Activated B cell treated with CpG ODN at 0.5 μM for 24 hours (primary cell): Measurements from ENCODE around the gene PDXP. TPM values are rescaled to one million over a fixed set of nuclear protein-coding genes. Genes with fewer than 3 reads are reported as not detected.

Experiments used
- ATAC-seq: fragments of 200-7000 bp; cut with Tn5 transposase; one replicate; pipeline ENCODE4 v1.10.0; 2021; ENCODE audit warnings: low read depth, mild to moderate bottlenecking, moderate library complexity
- CTCF ChIA-PET: fragments of 350-600 bp; sonication (Branson Sonifier 250); formaldehyde crosslinking; loops from one replicate; lab custom pipeline; 2021; ENCODE audit warnings: antibody characterized with exemption; lab: Charles Lee
- POLR2A ChIA-PET: fragments of 350-600 bp; sonication (Branson Sonifier 250); formaldehyde crosslinking; loops from one replicate; lab custom pipeline; 2021; ENCODE audit warnings: antibody characterized with exemption; lab: Charles Lee
- DNase-seq: peaks from one replicate; pipeline ENCODE4 v3.0.0; 2022
- H3K27ac Mint-ChIP-seq: one replicate; pipeline ENCODE4 v1.8.0; 2020; ENCODE audit warnings: mixed read lengths
- H3K27me3 Mint-ChIP-seq: one replicate; pipeline ENCODE4 v1.8.0; 2021; ENCODE audit warnings: mixed read lengths
- H3K36me3 Mint-ChIP-seq: one replicate; pipeline ENCODE4 v1.8.0; 2021; ENCODE audit warnings: low read depth, mixed read lengths
- H3K4me1 Mint-ChIP-seq: one replicate; pipeline ENCODE4 v1.8.0; 2021; ENCODE audit warnings: mixed read lengths
- H3K4me3 Mint-ChIP-seq: one replicate; pipeline ENCODE4 v1.8.0; 2020; ENCODE audit warnings: mild to moderate bottlenecking, mixed read lengths
- H3K9me3 Mint-ChIP-seq: one replicate; pipeline ENCODE4 v1.8.0; 2020; ENCODE audit warnings: mixed read lengths
- intact Hi-C: fragments of 100-400 bp; cut with micrococcal nuclease; formaldehyde crosslinking; loops from one replicate; pipeline ENCODE4 v1.15.1; 2024
- total RNA-seq: library from RNA; stranded (reverse); gene quantifications from 2 replicates; pipeline ENCODE4 v1.2.3, GENCODE V29; 2022
- TF ChIP-seq, protein P1 (sequence below): fragments of 200-600 bp; IDR thresholded peaks from one replicate; pipeline ENCODE4 v1.8.0; 2022; ENCODE audit warnings: antibody characterized with exemption, mild to moderate bottlenecking

Gene PDXP
- total RNA-seq, 1 donor from 2014 or later = 22.6 TPM

DNA sequence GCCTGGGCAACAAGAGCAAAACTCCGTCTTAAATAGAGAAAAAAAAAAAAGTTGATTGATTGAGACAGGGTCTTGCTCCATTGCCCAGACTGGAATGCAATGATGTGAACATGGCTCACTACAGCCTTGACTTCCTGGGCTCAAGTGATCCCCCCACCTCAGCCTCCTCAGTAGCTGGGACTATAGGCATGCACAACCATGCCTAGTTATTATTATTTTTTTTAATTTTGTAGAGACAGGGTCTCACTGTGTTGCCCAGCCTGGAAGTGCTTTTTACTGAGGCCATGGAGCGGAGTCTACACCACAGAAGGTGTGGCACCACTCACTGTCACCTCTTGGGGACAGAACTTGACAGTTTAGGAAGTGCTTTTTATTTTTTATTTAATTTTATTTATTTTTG is 56.1 kb downstream of the PDXP start:
- DNase-seq (no peak), ATAC-seq (no peak)
- H3K4me1 Mint-ChIP-seq = no peaks in the 10 kb centered on the region
- no peaks in the 10 kb centered on the region for H3K36me3 Mint-ChIP-seq
- ChIA-PET POLR2A (no interaction called here), CTCF (no interaction called here)
- H3K27ac Mint-ChIP-seq = no peak overlapping the region
- no peaks in the 10 kb centered on the region for H3K27me3 Mint-ChIP-seq
- H3K4me3 Mint-ChIP-seq = no peak overlapping the region
- H3K9me3 Mint-ChIP-seq = no peaks in the 10 kb centered on the region
- intact Hi-C loops = no loop called here
- TF ChIP-seq, protein P1, sequence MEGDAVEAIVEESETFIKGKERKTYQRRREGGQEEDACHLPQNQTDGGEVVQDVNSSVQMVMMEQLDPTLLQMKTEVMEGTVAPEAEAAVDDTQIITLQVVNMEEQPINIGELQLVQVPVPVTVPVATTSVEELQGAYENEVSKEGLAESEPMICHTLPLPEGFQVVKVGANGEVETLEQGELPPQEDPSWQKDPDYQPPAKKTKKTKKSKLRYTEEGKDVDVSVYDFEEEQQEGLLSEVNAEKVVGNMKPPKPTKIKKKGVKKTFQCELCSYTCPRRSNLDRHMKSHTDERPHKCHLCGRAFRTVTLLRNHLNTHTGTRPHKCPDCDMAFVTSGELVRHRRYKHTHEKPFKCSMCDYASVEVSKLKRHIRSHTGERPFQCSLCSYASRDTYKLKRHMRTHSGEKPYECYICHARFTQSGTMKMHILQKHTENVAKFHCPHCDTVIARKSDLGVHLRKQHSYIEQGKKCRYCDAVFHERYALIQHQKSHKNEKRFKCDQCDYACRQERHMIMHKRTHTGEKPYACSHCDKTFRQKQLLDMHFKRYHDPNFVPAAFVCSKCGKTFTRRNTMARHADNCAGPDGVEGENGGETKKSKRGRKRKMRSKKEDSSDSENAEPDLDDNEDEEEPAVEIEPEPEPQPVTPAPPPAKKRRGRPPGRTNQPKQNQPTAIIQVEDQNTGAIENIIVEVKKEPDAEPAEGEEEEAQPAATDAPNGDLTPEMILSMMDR = no peak

DNA sequence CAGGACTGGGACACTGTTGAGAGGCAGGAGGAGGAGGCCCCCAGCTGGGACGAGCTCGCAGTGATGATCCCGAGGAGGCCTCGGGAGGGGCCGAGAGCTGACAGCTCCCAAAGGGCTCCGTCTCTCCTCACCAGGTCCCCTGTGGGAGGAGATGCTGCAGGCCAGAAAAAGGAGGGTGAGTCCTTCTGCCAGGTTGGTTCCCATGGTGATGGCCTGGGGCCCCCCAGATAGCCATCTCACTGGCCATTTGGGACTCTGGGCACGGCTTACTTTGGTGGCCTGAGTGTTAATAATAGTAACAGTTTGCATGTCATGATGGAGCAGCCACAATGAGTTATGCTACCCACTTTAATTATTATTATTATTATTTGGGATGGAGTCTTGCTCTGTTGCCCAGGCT is 57.2 kb downstream of the PDXP start:
- intact Hi-C loops = no loop called here
- H3K9me3 Mint-ChIP-seq = no peaks in the 10 kb centered on the region
- no peak overlapping the region for H3K4me3 Mint-ChIP-seq
- ATAC-seq = no peak
- TF ChIP-seq, protein P1 = no peak
- ChIA-PET CTCF (no interaction called here), POLR2A (no interaction called here)
- H3K36me3 Mint-ChIP-seq = no peaks in the 10 kb centered on the region
- no peaks in the 10 kb centered on the region for H3K27me3 Mint-ChIP-seq
- no peak for DNase-seq
- no peak overlapping the region for H3K27ac Mint-ChIP-seq
- H3K4me1 Mint-ChIP-seq = no peaks in the 10 kb centered on the region

Other genes with a start within 250 kb of the PDXP start
- not detected in 2 replicates for gene ELFN2, start 231.2 kb upstream of the PDXP start, total RNA-seq
- 86.1 and 90.6 TPM in 2 replicates for gene MFNG, start 172.3 kb upstream of the PDXP start, total RNA-seq
- gene CARD10, start 139.3 kb upstream of the PDXP start, total RNA-seq = not detected in 2 replicates
- gene CDC42EP1, start 98.2 kb upstream of the PDXP start, total RNA-seq = not detected in 2 replicates
- gene LGALS2, start 78.6 kb upstream of the PDXP start, total RNA-seq = not detected in 2 replicates
- gene GGA1, start 49.9 kb upstream of the PDXP start, total RNA-seq = 102 and 126 TPM in 2 replicates
- 87.9 and 88.4 TPM in 2 replicates for gene SH3BP1, start 19.1 kb upstream of the PDXP start, total RNA-seq
- gene LGALS1, start 16.9 kb downstream of the PDXP start, total RNA-seq = 230 and 254 TPM in 2 replicates
- gene NOL12, start 27.6 kb downstream of the PDXP start, total RNA-seq = 39.0 and 39.8 TPM in 2 replicates
- 25.5 and 27.4 TPM in 2 replicates for gene TRIOBP, start 38.3 kb downstream of the PDXP start, total RNA-seq
- gene GCAT, start 149.2 kb downstream of the PDXP start, total RNA-seq = 0.40 and 0.83 TPM in 2 replicates
- not detected in 2 replicates for gene GALR3, start 164.7 kb downstream of the PDXP start, total RNA-seq
- 12.6 and 16.5 TPM in 2 replicates for gene ANKRD54, start 185.6 kb downstream of the PDXP start, total RNA-seq
- 712 and 718 TPM in 2 replicates for gene EIF3L, start 190.7 kb downstream of the PDXP start, total RNA-seq
- gene MICALL1, start 247.6 kb downstream of the PDXP start, total RNA-seq = 20.8 and 27.6 TPM in 2 replicates